CD4-positive, alpha-beta T cell treated with Interleukin-4 for 1 hour (primary cell): ENCODE measurements around the gene IGFBP3.

Experiments
- DNase-seq, 2 donors: peaks; one replicate each; pipeline ENCODE4 v3.0.0-alpha.2; 2020 to 2022

Gene IGFBP3

GRCh38 chr7:45921699-45922519 lies 837 bp upstream of the IGFBP3 start:
- DNase-seq: peak in 1 of 2 donors; percentile 33

GRCh38 chr7:45921381-45921698 lies 268 bp upstream of the IGFBP3 start:
- no peak for DNase-seq

GRCh38 chr7:45919993-45920459 lies 1.0 kb downstream of the IGFBP3 start:
- no peak for DNase-seq

GRCh38 chr7:45919231-45919784 lies 1.8 kb downstream of the IGFBP3 start:
- DNase-seq: no peak

GRCh38 chr7:45918556-45918955 lies 2.5 kb downstream of the IGFBP3 start:
- no peak for DNase-seq

- DNase-seq: peak; percentile 62 to 64
Measured at GRCh38 chr7:45917658-45918057, 3.4 kb downstream of the IGFBP3 start.

GRCh38 chr7:45917064-45917463 lies 4.0 kb downstream of the IGFBP3 start:
- no peak for DNase-seq

GRCh38 chr7:45915606-45916005 lies 5.5 kb downstream of the IGFBP3 start:
- DNase-seq: no peak

GRCh38 chr7:45914911-45915310 lies 6.2 kb downstream of the IGFBP3 start:
- no peak for DNase-seq

GRCh38 chr7:45912972-45913371 lies 8.1 kb downstream of the IGFBP3 start:
- DNase-seq: no peak

- DNase-seq: no peak
Measured at GRCh38 chr7:45911311-45911710, 9.8 kb downstream of the IGFBP3 start.

- DNase-seq: no peak
Measured at GRCh38 chr7:45910855-45911254, 10.2 kb downstream of the IGFBP3 start.

GRCh38 chr7:45909561-45909960 lies 11.5 kb downstream of the IGFBP3 start:
- DNase-seq: no peak

GRCh38 chr7:45902820-45903219 lies 18.3 kb downstream of the IGFBP3 start:
- no peak for DNase-seq

- no peak for DNase-seq
Measured at GRCh38 chr7:45901566-45901965, 19.5 kb downstream of the IGFBP3 start.

- no peak for DNase-seq
Measured at GRCh38 chr7:45898222-45898621, 22.9 kb downstream of the IGFBP3 start.

- no peak for DNase-seq
Measured at GRCh38 chr7:45897042-45897690, 23.9 kb downstream of the IGFBP3 start.

- DNase-seq: no peak
Measured at GRCh38 chr7:45894665-45895062, 26.4 kb downstream of the IGFBP3 start.

- DNase-seq: no peak
Measured at GRCh38 chr7:45893996-45894664, 26.9 kb downstream of the IGFBP3 start.

GRCh38 chr7:45893374-45893995 lies 27.6 kb downstream of the IGFBP3 start:
- no peak for DNase-seq

- DNase-seq: no peak
Measured at GRCh38 chr7:45892407-45893035, 28.6 kb downstream of the IGFBP3 start.
